Measurements from ENCODE around the gene ANKRD13B.

GRCh38 chr17:29589524-29590410, 3.2 kb upstream of the ANKRD13B start, which contains the start of gene GIT1:
- TF ChIP-seq POLR2AphosphoS5 (IDR thresholded peaks at IDR 0.05; ENCODE audit: insufficient read depth in 1 of 2, low read depth in 1 of 2) (no peak), POLR2A (IDR thresholded peaks at IDR 0.05) (peak in 1 of 2 donors; percentile 79)
